Stimulated activated CD8-positive, alpha-beta memory T cell treated with anti-CD3 and anti-CD28 coated beads, Interleukin-12 subunit alpha, Interleukin-12 subunit beta, amount 100 ng/mL, for 24 hours (primary cell): ENCODE measurements around the gene RIN1.
"Not testable (repeated sequence)": the region's sequence is repeated elsewhere in the genome, so short reads cannot be mapped to it uniquely, and the experiment has no call there.

Experiments used
- DNase-seq: peaks from one replicate; pipeline ENCODE4 v3.0.0-alpha.2; 2020; ENCODE audit errors: extremely low read depth

RIN1 gene

GRCh38 chr11:66336234-66337102 lies at the start of gene RIN1:
Gene RIN1 (minus strand): TSS chr11:66336434. CDS start chr11:66336402, 32 bp downstream.
- peak; percentile 48 for DNase-seq

GRCh38 chr11:66384316-66384715 lies 48.1 kb upstream of the RIN1 start:
- not testable (repeated sequence) for DNase-seq

DNA sequence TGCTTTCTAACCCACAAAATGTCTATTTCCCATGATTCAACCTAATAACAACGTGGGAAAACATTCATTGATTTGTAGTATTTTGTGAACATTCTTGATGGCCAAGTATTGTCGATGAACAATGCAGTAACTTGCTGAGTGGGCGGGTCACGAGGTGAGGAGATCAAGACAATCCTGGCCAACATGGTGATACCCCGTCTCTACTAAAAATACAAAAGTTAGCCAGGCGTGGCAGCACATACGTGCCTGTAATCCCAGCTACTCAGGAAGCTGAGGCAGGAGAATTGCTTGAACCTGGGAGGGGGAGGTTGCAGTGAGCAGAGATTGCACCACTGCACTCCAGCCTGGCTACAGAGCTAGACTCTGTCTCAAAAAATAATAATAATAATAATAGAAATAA lies 44.0 kb upstream of the RIN1 start:
- not testable (repeated sequence) for DNase-seq

DNA sequence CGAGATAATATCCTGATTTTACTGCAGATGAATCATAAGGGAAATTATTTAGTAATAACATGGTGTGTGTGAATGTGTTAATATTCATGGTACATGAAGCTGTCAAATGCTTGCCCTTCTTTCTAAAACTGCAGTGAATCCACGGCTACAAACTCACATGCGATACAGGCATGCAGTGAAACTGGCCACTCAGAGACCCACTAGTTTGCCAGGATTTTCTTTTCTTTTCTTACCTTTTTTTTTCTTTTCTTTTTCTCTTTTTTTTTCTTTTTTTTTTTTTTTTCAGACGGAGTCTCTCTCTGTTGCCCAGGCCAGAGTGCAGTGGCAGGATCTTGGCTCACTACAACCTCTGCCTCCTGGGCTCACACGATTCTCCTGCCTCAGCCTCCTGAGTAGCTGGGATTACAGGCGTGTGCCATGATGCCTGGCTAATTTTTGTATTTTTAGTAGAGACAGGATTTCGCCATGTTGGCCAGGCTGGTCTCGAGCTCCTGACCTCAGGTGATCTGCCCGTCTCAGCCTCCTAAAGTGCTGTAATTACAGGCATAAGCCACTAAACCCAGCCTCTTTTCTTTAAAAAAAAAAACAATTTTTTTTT lies 37.6 kb upstream of the RIN1 start:
- DNase-seq, result not testable (repeated sequence)

DNA sequence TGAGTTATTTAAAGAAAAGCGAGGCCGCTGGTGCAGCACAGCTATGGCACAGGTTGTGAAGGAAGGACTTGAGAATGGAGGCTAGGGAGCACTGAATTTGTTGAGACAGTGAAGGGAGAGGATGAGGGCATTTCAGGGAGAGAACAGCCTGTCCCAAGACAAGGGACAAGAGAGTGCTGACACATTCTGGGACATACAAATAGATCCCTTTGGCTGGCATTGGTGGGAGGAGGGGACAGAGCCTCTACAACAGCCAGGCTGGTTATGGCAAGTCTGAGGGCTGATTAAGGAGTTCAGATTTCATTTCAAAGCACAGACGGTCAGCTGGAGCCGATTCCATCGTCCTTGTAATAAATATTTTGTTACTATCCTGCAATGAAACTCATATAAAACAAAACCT lies 37.0 kb upstream of the RIN1 start:
- no peak for DNase-seq

- DNase-seq, result peak; percentile 40
Observed at GRCh38 chr11:66371627-66372415, 35.6 kb upstream of the RIN1 start, which contains the start of gene SLC29A2. Gene SLC29A2 (minus strand): TSS chr11:66371760. CDS start chr11:66371591, 169 bp downstream.

GRCh38 chr11:66369073-66369894 lies 33.0 kb upstream of the RIN1 start:
- no peak for DNase-seq

DNA sequence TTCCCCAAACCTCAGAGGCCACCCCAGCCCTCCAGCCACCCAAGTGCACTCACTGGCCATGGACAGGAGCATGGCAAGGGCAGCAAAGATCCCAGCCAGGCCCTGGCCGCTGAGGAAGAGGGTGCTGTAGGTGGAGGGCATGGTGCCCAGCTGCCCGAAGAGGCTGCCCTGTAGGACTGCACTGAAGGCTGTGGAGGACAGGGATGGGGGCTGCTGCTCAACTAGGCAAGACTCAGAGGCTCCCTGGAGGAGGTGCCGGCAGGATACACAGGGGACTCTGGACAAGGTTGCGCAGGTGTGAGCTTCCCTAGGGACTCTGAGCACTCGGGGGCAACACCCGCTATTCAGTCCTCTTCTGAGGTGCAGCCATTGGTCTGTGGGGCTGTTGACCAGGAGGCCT lies 32.2 kb upstream of the RIN1 start:
- DNase-seq, result no peak

GRCh38 chr11:66367561-66368312 lies 31.5 kb upstream of the RIN1 start:
- no peak for DNase-seq

- DNase-seq, result no peak
Observed at GRCh38 chr11:66366844-66367477, 30.7 kb upstream of the RIN1 start.

GRCh38 chr11:66365711-66366619 lies 29.7 kb upstream of the RIN1 start:
- DNase-seq, result no peak

- DNase-seq, result no peak
Observed at GRCh38 chr11:66365166-66365565, 28.9 kb upstream of the RIN1 start.

DNA sequence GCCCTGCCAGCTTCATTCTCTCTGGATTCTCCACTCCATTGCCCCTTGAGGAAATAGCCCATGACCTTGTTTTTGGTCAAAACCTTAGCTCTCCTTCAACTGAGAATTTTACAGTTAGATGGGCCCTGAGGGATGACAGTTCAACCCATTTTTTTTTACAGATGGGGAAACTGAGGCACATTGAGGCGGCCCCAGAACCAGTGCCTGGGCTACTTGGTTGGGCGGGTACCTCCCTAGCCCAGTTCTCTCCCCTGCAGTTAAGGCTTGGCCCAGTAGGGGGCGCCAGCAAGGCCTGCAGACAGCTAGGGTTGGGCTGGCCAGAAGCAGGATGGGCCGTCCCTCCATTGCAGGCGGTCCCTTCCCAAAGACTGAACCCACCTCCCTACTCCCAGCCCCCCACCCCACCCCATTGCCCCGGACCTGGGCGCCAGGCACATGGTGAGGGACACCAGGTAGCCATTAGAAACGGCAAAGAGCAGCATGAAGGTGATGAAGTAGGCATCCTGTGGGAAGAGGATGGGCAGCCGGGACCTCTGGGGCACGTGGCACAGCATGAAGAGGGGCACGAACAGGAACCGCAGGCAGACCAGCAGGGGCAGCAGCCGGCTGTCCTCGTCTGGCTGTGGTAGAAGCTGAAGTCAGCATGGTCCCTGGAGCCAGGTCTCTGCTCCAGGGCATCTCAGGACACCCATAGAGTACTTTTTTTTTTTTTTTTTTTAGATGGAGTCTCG lies 27.7 kb upstream of the RIN1 start:
- peak; percentile 33 for DNase-seq

DNA sequence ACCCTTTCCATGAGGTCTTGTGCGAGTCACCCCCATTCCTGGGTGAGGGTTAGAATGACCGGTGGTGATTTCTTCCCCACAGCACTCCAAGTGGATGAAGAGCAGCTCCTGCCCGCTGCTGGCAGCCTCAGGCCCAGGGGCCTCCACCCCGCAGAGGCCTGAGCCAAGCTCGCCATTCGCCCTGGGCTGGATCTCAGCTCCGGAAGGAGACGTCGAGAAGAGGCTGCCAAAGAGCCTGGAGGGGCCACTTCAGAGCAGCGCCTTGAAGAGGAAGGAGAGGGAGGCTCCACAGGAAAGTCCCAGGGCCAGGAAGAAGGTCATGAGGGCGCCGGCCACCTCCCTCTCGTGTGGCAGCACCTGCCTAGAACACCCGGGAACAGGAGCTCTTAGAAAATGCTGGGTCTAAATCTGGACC lies 27.0 kb upstream of the RIN1 start:
- no peak for DNase-seq

DNA sequence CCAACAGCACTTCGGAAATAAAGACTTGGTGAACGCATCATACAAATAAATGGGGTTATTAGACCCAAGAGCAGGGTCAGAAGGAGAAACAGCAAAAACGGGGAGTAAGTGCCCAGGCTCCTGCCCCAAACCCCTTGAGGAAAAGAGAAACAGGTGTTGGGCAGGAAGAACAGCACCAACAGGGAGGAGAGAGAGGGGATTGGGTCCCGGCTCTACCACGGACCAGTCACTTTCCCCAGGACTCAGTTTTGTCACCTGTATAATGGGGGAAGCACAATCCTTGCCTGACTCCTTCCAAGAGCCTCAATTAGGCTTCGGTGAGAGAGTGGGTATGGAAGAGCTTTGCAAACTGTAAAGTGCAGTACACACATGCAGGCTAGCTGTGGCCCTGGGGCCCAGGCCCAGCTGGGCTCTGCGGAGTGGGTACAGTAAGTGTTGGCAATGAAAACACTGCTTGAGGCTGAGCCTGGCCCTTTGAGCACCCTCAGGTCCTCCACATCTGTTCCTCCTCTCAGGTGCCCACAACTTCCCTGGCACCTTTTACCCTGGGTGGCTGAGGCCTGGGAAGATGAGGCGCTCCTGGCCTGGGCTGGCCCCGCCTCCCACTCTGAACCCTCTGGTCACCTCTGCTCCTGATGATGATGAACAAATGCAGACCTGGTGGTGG lies 26.4 kb upstream of the RIN1 start:
- no peak for DNase-seq

- DNase-seq, result no peak
Observed at GRCh38 chr11:66361502-66361941, 25.3 kb upstream of the RIN1 start.

DNA sequence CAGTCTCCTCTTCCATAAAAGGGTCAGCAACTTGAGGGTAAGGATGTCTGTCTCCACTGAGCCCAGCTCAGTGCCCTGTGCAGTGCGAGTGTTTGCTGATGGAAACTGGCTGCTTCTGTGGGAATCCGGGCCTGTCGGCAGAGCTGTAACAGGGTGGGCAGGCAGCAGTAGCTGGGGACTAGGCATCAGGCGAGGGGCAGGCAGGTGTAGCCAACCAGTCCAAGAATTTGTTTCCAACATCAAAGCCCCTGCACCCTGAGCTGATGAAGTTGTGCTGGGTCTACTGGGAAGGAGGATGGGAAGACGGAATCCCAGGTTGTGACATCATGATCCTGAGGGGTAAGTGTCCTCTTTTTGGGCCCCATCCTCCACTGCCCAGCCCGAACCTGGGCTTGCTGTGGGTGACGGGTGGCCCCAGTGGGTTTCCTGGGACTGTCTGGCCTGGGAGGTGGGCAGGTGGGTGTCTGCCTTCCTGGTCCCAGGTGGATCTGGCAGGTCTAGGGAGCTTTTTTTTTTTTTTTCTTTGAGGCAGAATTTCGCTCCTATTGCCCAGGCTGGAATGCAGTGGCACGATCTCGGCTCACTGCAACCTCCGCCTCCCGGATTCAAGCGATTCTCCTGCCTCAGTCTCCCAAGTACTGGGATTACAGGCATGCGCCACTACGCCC lies 24.3 kb upstream of the RIN1 start:
- no peak for DNase-seq
